Cerebellar nuclear complex (tissue), 1 donor: Measurements from ENCODE around the gene ZNF541.
"Not testable (repeated sequence)": the region's sequence is repeated elsewhere in the genome, so short reads cannot be mapped to it uniquely, and the experiment has no call there.

Source experiments
- DNase-seq, 2 experiments: peaks; one replicate each; lab custom pipeline; 2025; lab: John Stamatoyannopoulos, UW

ZNF541 gene

DNA sequence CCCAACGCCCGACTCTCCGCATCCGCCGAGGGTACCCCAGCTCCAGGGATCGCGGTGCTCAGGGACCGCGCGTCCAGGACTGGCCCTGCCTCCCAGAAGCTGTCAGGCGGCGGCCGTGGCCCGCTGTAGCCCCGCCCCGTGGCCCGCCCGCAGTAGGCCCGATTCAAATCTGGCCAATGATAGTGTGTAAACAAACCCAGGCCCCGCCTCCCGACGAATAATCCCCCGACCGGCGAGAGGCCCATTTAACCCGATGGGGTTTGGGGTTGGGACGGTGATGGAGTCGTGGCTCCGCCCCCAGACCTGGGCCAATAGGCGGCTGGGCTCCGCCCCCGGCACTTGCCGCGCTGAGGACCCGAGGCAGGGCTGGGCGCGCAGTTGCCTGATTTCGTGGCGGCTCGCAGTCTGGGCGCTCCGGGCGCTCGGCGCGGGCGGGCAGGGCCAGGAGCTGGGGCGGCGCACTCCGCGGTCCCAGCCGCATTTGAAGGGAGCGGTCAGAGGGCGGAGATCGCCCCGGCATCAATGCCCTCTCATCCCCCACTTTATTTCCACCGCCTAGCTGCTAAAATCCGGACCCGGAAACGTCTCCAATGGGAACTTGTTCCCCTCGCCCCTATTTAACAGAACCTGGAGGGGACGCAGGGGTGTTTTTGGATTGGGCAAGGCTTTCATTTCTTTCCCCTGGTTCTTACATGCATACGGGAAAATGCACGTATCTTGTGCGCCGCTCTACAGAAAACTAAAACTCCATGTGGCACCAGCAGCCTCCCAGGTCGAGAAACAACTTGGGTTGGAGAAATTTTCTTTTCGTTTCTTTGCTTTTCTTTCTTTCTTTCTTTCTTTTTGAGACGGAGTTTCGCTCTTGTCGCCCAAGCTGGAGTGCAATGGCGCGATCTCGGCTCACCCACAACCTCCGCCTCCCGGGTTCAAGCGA, 27.6 kb upstream of the ZNF541 start:
- DNase-seq = peak; percentile 97 to 98

DNA sequence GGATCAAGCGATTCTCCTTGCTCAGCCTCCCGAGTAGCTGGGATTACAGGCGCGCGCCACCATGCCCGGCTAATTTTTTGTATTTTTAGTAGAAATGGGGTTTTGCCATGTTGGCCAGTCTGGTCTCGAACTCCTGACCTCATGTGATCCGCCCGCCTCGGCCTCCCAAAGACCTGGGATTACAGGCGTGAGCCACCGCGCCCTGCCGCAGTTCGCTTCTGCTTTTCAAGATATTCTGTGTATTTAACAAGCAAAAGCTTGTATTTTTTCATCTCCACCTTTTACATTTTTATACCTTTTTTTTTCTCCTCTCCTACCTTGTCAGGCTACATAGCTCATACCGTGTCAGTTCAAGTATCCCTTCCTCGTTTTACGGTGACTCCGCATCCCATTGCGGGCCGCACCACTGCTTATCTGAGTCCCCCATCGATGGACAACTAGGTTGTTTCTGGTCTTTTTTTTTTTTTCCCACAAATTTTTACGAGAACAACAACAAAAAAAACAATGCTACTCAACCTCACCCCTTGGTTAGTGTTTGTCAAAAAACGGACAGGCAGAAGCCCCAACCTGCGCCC, 26.8 kb upstream of the ZNF541 start:
- DNase-seq = not testable (repeated sequence)

DNA sequence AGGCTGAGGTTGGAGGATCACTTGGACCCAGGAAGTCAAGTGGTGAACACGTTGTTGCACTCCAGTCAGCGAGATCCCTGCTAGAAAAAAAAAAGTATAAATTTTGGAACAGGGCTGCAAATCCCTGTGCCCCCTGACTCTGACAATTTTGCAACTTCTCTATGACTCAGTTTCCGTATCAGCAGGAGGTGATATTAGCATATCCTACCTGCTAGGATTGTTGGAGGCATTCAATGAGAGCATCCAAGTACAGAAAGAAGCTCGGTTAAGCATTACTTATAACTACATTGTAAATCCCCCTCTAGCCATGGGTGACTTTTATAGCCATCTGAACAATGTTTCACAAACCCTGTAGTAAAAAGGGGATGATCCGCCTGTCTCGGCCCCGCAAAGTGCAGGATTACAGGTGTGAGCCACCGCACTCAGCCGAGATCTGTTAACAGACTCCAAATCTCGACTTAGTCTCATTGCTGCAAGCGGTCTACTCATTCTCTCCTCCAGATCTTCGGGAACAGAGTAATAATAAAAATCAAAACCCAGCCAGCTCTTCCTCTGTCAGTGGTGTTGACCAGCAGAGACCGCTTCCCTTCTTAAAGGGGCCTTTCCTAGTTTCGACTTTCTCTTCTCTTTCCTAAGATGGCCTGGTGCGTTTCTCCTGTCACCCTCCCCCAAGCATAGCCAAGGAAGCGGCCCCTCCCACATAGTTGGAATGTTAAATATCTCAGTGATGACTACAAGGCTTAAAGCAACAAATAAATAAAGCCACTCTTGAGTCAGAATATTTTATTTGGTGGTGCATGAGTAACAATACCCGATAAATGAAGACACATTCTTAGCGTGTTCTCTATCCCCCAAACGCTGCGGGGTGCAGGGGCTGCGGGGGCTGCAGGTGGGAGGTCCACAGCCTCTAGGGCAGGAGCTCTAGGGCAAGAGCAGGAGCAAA, 25.7 kb upstream of the ZNF541 start:
- no peak for DNase-seq

DNA sequence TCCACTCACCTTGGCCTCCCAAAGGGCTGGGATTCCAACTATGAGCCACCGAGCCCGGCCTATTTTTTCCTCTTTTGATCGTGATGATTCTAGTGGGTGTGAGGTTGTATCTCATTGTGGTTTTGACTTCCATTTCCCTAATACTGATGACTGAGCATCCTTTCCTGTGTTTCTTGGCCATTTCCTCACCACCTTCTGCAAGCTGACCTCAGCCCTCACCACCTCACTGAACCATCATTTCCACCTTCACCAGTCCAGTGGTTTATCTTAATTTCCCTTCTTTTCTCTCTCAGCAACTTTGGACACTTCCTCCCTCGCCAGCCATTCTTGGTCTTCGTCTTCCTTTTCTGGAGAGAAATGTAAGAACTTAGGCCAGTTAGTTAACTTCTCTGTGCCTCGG, 23.0 kb upstream of the ZNF541 start:
- DNase-seq = no peak

DNA sequence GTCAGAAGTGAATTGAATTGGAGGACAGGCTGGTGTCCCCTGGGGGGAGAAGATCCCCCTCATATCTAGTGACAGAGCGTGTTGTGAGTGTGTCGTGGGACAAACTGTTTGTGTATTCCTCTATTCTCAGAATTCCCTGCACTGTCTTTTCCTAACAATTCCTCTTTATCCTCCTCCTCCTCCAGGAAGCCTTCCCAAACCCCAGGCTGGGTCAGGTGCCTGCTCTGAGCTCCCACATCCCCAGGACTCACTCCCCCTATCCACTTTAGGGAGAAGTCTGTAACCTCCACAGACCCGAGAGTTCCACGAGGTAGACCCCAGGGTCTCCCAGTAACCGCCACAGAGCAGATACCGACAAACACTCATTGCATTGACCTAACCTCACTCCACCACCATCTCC, 20.9 kb upstream of the ZNF541 start:
- no peak for DNase-seq

DNA sequence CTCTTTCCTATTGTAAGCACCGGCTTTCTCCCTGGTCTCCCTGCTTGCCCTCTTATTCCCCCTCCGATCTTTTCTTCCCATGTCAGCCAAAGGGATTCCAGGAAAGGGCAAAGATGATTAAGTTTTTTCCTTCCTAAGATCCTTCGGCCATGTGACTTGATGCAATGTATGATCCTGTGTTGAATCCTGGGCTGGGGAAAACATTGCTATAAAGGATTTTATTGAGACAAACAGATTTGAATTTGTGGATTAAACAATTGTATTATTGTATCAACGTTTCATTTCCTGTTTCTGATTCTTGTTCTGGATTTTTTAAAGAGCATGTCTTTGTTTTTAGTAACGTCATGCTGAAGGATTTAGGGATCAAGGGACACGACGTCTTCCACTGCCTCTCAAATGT, 16.9 kb upstream of the ZNF541 start:
- DNase-seq = no peak

DNA sequence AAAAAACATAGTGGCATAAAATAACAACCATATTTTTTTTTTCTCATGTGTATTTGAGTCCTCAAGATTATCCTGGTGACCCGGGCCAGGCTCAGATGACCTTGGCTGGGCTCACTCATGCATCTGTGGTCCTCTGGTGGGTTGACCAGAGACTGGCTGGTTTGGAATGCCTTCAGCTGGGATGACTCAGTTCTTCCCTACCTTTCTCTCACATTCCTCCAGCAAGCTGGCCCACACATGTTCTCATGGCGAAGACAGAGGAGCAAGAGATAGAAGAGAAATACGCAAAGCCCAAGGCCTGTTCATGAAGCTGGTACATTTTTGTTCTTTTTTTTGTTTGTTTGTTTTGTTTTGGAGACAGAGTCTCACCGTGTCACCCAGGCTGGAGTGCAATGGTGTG, 14.3 kb upstream of the ZNF541 start:
- no peak for DNase-seq

DNA sequence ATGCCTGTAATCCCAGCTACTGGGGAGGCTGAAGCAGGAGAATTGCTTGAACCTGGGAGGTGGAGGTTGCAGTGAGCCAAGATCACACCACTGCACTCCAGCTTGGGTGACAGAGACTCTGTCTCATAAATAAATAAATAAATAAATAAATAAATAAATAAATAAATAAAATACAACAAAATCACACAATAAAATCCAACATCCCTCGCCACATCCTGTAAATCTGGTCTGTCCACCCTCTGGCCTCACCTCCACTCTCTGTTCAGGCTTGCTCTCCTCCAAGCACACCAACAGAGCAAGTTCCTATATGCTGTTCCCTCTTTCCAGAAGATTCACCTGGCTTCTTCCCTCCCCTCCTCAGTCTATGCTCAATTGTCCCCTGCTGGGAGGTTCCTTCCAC, 10.2 kb upstream of the ZNF541 start:
- DNase-seq = not testable (repeated sequence)

DNA sequence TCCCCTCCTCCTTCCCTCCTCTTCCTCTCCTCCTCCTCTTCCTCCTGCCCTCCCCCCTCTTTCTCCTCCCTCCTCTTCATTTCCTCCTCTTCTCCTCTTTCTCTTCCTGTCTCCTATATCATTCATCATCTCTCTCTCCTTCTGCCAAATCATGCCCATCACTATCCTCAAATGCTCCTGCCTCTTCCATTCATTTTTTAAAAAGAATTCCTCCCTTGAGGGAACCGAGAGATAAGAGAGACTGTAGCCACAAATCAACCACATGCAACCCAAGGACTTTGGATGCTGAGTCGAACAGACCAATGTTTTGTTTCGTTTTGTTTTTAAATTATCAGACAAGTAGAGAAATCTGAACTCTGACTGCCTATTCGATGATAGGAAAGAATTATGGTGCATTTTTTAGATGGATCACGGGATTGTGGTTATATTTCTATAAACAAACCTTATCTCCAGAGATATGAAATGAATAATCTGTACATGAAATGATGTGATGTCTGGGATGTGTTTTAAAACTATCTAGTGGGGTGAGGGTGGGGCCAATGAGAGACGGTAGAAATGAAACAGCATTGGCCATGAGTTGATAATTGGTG, 9.5 kb upstream of the ZNF541 start:
- DNase-seq = no peak

DNA sequence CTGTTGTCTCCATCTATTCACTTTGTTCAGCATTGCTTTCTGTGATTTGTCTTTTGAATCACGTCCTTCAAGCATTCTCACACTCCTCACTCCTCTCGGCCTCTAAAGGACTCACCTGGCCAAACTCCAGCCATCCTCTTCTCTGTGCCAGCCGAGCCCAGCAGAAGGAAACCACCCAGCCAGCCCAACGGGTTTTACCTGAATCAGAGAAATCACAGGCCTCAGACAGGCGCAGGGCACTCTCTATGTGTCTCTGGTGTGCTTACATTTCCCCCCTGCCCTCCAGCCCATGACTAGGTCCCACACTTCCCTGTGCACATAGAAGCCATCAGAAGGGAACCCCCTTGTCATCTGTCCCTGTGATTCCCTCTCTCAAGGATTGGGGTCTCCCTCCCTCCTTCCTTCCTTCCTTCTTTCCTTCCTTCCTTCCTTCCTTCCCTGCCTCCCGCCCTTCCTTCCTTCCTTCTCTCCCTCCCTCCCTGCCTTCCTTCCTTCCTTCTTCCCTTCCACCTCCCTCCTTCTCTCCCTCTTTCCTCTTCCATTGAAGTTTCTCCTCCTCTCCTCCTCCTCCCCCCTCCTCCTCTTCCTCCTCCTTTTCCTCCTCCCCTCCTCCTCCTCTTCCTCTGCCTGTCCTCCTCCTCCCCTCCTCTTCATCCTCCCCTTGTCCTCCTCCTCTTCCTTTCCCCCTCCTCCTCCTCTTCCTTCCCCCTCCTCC, 8.8 kb upstream of the ZNF541 start:
- DNase-seq = no peak

DNA sequence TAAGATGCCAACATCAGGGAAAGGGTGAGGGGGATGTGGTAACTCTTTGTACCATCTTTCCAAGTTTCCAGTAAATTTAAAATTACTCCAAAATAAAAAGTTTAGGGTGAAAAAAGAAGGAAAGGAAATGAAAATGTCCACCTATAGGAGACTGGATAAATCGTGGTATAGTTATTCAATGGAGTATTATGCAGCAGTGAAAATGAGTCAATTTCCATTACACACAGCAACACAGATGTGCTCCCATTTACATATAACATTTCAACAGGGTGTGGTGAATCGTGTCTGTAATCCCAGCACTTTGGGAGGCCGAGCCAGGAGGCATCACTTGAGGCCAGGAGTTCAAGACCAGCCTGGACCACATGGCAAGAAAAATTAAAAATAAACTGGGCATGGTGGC, 7.4 kb upstream of the ZNF541 start:
- DNase-seq = no peak

DNA sequence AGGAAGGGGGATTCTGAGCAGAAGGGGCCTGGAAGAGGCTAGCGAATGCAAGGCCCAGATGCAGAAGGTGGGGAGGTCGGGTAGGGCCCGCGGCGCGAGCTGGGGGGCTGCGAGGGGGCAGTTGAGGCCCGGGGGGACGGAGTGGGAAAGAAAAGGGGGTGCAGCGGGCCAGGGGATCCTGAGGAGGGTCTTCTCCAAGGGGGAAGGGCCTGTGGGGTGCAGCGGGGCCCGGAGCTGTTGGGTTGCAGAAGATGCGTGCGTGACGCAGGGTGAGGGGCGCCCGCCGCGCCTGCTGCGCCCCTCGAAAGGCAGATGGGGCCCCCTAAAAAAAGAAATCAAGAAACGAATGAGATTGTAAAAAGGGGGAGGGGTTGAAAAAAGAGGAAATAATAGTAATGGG, 313 bp downstream of the ZNF541 start:
- no peak for DNase-seq

DNA sequence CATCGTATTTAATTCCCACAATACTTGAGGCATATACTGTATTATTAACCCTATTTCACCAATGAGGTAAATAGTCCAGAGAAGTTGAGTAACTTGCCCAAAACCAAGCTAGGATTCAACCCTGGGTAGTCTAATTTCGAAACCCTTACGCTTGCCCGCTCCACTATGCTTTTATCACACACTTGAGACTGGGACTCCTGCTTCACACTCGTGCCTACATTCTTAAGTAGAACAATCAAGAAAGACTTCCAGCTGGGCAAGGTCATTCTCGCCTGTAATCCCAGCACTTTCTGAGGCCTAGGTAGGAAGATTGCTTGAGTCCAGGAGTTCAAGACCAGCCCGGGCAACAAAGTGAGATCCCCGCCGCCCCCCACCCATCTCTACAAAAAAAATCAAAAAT, 3.6 kb downstream of the ZNF541 start:
- DNase-seq = no peak

DNA sequence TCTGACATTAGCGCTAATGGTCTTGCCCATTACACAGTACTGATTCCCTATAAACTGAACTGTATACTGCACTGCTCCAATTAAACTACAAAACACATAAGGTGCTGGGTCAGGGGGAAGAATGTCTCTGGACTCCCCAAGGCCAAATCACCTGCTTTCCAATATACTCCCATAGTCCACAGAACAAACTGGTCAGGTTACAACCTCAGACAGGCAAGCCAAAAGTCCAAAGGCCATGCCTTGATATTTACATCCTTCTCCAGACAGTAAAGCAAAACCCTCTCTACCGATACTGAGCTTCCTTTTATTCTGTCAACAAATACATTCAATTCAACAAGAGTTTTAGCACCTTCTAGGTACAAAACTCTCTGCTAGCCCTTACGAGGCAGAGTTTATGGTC, 8.9 kb downstream of the ZNF541 start:
- no peak for DNase-seq

DNA sequence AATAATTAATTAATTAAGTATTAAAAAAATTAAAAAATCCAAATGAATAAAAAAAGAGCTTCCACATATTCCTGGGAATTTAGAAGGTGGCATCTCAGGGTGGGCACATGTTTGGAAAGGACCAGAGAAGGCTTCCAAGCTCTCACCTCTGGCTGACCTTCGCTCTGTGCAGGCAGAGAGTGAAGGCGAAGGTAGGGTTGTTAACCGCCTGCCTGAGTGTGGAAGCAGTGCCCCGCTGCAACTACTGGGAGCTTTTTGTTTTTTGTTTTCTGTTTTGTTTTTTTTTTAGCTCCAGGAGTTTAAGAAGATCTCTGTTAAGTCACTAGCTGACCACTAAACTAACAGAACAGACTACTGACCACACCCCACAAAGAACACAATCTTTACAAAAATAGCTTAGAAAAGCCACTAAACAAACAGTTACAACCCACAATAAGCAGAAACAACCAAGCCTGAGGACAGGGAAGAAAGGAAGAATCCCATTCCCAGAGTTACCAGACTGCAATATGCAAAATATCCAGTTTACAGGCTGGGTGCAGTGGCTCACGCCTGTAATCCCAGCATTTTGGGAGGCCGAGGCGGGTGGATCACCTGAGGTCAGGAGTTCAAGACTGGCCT, 11.4 kb downstream of the ZNF541 start:
- DNase-seq = no peak

DNA sequence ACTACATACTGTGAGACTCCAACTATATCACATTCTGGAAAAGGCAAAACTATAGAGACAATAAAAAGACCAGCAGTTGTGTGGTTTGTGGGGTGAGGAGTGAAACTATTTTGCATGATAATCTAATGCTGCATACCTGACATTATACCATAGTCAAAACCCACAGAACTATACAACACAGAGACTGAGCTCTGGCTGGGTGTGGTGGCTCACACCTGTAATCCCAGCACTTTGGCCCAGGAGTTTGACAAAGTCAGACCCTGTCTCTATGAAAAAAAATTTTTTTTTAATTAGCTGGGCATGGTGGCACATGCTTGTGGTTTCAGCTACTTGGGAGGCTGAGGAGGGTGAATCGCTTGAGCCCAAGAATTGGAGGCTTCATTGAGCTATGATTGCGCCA, 11.9 kb downstream of the ZNF541 start:
- DNase-seq = no peak

DNA sequence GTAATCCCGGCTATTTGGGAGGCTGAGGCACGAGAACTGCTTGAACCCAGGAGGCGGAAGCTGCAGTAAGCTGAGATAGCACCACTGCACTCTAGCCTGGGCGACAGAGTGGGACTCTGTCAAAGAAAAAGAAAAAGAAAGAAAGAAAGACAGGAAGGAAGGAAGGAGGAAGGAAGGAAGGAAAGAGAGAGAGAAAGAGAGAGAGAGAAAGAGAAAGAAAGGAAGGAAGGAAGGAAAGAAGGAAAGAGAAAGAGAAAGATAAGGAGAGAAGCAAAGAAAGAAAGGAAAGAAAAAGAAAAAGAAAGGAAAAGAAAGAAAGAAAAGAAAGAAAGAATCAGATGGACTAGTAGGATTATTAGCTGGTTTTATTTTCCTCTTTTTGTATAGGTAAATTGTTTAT, 22.8 kb downstream of the ZNF541 start:
- no peak for DNase-seq

DNA sequence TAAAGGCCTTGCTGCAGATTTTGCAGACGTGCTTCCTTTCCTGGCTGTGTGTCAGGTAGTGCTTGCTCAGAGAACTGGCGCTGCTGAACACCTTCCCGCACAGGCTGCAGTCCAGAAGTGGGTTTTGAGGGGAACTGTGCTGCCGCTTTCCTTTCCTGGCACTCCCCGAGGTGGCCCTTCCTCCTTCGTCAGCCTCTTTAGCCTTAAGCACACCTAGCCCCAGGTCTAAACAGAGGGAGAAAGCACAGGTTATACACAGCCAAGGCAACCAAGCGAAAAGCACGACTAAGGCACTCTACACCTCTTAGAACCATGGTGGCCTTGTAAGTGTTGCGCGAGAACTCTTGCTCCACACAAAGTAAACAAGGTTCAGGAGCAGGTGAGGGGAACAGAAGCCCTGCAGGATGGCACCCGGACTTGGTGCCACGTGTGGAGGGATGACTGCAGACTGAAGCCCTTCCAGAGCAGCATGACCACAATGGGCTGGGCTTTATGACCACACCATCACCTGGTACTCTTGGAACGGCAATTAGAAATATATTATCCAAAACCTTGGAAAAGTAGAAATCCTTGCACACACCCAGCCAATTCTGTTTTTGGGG, 23.6 kb downstream of the ZNF541 start:
- no peak for DNase-seq

DNA sequence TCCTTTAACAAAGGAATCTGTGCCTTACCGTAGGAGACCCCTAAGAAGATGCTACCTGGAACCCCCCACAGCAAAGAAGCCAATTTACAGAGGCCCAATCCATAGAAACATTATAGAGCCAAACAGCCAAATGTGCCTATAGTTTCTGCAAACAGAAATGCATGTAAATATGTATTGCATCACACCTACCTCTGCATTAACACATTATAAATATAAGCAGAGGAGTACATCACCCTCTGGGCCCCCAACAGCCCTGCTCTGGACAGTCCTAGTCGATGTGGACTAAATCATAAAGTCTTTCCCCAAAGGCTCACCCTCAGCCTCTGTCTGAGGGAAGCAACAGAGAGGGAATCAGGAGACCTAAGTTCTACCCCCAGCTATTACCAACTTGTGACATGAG, 25.7 kb downstream of the ZNF541 start:
- no peak for DNase-seq

DNA sequence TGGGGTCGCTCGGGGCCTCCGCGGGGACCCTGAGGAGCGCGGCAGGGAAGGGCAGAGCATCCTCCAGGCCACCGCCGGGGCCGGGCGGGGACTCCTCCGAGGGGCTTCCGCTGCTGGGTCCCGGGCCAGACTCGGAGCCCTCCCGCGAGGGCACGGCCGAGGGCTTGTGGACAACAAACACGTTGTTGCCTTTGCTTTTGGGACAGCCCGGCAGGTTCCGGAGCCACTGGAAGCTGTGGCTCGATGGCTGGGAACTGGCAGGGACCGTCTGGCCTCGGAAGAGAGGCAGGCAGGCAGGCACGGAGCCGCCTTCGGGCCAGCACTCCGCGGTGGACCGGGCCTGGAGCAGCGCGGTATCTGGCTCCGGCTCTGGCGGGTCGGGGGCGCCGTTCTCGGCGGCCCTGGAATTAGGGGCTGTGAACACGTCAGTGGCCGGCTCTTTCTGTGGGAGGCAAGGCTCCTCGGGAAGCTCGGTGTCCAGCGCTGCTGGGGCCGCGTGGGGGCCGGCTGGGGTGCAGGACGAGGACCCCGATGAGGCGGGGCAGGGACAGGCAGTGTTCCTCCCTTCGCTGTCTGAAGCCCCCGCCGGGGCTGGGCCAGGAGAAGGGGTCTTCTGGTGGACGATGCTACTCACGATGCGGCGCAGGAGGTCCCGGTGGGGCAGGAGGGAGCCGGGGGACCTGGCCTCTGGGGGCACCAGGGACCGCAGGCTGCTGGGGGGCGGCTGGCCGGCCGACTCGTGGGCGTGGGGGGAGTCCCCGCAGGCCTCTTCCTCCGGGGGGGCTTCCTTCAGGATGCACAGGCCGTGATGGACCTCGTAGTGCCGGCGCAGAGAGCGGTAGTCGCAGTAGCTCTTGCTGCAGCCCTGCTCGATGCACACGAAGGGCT, 27.6 kb downstream of the ZNF541 start:
- no peak for DNase-seq
